Amygdala (tissue), 56 donors: Measurements from ENCODE around the gene DHRS11.
A peak's percentile ranks its signal among the peaks of the same experiment; 100 is the strongest.

Experiments used
- DNase-seq, 56 donors: peaks; one replicate each; lab custom pipeline; 2025; lab: John Stamatoyannopoulos, UW

The DHRS11 gene

DNA sequence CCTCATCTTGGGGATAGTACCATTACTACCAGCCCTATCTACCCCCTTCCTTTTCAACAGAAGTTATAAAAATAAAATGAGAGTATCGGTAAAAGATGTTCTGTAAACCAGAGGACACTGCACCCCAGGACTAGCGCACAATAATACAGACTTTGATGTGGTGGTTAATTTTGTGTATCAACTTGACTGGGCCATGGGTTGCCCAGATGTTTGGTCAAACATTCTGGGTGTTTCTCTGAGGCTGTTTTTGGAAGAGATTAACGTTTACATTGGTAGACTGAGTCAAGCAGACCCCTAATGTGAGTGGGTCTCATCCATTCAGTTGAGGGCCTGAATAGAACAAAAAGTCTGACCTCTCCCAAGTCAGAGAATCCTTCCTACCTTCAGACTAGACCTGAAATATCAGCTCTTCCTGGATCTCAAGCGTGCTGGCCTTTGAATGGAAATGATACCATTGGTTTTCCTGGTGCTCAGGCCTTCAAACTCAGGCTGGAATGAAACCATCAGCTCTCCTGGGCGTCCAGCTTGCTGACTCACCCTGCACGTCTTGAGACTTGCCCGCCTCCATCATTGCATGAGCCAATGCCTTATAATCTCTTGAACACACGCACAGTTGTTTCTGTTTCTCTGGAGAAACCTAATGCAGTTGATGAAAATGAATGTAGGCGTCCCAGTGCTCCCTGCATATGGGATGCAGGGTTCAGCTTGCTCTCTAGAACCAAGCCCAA lies 19.8 kb downstream of the DHRS11 start:
- no peak for DNase-seq

- no peak for DNase-seq
Measured at GRCh38 chr17:36612323-36612722, 20.6 kb downstream of the DHRS11 start.

- DNase-seq: no peak
Measured at GRCh38 chr17:36613155-36613554, 21.5 kb downstream of the DHRS11 start.

- DNase-seq: no peak
Measured at GRCh38 chr17:36614081-36614480, 22.4 kb downstream of the DHRS11 start.

- no peak for DNase-seq
Measured at GRCh38 chr17:36614933-36615332, 23.3 kb downstream of the DHRS11 start.

DNA sequence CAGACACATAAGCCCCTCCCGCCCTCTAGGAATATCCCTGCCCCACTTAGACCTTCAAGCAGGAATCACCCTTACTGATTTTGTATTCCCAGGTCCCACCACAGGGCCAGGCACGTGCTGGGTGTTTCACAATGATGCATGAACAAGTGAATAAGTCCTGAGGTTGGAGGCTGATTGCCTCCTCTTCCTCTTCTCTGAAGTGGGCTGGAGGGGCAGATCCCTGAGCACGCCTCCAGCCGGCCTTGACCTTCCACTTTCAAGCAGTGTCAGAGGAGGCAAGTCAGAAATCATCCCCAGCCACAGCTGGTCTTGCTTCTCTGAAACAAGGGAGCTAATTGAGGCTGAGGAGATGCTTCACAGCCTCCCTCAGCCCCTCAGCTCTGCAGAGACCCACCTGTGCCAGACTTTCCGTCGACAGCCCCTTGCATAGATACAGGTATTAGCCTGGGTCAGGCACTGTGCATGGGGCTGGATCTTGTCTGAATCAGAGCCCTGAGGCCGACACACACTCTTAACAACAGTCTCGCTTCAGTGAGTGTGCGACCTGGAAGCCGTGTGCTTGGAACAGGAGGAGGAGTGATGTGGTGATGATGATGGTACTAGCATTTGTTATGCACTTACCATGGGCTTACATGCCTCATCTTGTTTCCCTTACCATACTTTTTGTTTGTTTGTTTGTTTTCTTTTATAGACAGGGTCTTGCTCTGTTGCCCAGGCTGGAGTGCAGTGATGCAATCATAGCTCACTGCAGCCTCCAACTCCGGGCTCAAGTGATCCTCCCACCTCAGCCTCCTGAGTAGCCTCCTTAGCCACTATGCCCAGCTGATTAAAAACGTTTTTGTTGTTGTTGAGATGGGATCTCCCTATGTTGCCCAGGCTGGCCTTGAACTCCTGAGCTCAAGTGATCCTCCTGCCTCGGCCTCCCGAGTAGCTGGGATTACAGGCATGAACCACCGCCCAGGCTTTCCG lies 24.7 kb downstream of the DHRS11 start:
- DNase-seq: no peak

DNA sequence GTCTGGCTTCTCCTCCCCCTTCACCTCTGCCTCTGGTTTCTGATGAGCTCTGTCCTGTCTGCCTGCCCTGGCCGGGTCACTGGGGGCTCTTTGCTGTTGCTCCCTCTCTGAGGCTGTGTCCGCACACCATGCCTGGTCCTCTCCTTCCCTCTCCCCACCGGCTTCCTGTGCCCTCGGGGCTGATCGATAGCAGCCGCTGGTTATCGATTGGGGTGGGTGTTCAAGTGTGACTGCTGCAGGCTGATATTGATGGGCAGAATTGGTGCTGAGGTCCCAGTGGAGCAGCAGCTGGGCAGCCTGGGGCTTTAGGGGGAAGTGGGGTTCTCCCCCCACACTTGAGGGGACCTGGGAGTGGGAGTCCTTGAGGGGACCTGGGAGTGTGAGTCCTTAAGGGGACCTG lies 26.1 kb downstream of the DHRS11 start:
- DNase-seq: no peak

GRCh38 chr17:36623281-36623680 lies 31.6 kb downstream of the DHRS11 start:
- DNase-seq: no peak

DNA sequence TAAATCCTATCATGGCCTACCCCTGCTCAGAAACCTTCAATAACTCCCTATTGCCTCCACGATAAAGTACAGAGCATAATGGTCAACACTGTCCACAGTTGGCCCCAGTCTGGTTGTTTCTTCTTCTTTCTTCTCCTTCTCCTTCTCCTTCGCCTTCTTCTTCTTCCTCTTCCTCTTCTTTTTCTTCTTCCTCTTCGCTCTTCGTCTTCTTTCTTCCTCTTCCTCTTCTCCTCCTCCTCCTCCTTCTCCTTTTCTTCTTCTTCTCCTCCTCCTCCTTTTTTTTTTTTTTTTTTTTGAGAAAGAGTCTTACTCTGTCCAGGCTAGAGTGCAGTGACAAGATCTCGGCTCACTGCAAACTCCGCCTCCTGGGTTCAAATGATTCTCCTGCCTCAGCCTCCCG lies 33.5 kb downstream of the DHRS11 start:
- no peak for DNase-seq

DNA sequence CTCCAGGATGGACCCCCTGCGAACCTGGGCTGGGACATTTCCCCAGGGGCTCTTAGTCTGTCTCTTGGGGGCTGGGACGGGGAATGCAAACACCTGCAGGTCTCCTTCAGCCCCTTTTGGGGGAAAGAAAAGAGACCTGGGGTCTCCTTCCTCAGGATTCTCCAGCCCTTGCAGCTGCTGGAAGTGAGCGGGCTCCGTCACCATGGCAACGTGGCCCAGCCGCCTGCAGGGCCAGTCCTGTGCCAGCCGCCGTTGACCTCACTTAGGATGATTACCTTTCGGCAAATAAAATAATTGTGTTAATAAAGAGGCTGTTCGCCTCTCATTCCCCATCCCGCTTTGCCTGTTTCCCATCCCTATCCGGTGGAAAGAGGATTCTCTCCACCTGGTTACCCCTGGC lies 35.4 kb downstream of the DHRS11 start:
- DNase-seq: no peak

GRCh38 chr17:36628576-36628975 lies 36.9 kb downstream of the DHRS11 start:
- DNase-seq: no peak

DNA sequence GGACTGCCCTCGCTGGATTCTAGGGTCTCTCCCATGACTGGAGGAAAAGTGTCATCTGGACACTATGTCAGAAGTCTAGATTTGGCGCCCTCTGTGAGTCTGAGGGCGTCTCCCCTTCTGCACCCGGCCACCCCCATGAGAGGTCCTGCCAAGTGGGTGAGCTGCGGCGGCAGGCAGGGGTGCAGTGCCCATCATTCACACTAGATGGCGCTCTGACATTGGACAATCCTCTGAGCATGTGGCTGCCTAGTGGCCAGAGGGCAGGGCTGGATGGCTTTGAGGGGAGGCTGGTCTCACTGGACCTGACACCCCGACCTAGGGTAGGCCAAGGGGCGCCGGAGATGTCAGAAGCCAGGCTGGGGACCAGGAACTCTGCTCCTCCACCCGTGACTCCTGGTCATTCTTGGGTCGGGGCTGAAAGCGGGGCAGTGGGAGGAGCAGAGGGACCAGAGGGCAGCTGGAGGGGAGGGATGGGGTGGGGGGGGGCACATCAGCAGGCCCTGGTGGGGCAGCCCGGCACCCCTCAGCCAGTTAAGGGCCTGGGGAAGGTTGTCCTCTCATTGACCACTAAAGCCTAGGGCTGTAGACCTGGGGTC lies 37.7 kb downstream of the DHRS11 start:
- DNase-seq: peak in 54 of 56 donors; percentile 12 to 84 (median 54)

DNA sequence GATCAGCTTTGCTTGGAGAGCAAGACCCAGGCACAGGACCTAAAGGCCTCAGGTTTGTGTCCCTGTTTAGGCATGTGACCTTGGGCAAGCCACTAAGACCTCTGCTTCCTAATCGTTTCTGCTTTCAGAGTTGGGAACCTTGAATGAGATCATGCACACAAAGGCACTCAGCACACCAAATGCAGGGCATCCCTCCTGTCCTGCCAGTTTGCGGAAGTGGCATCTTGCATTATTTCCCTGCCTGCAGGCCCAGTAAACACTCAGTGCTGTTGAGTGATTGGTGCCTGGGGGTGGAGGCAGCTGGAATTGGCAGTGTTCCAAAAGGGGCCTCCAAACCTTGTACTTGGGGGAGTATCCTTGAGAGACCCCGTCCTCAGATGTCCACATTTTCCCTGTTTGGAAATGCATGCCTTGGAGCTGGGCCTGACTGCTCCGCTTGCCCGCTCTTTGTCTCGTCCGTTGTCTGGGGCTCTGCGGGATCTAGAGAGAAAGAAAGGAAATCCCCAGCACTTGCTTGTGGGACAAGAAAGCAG lies 38.4 kb downstream of the DHRS11 start:
- no peak for DNase-seq

GRCh38 chr17:36631022-36631421 lies 39.3 kb downstream of the DHRS11 start:
- no peak for DNase-seq

DNA sequence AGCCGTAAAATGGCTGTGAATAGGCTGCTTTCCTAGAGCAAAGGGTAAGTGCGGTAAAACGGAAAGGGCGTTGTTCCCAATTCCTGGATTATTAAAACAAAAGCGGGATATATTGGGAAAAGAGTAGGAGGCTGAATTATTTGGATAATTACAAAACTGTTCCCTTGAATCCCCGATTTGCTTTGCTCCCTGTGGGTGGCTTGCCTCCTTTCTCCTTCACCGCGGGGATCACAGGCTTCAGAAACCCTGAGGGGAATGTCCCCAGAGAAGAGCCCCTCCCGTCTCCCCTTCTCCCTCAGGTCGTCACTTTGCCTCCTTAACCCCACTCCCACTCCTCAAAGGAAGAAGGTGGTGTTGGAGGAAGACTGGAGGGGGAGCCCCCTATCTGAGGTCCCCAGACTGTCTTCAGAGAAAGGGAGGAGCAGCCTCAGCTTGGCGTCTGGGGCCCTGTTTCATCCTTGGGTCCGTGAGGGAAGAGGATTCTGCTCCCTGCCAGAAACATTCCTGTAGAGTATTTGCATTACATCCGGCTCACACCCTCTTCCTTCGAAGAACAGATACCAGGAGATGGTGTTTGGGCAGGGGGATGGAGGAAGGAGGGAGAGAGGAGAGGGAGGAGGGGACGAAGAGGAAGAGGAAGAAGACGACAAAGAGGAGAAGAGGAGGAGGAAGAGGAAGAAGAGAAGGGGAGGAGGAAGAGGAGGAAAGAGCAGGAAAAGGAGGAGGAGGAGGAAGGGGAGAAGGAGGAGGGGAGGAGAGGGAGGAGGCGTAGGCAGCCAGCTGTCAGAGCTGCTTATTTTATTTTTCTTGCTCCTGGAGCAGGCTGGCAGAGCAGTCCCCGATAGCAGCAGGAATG lies 41.5 kb downstream of the DHRS11 start:
- DNase-seq: peak in 2 of 56 donors; percentile 5 to 43

DNA sequence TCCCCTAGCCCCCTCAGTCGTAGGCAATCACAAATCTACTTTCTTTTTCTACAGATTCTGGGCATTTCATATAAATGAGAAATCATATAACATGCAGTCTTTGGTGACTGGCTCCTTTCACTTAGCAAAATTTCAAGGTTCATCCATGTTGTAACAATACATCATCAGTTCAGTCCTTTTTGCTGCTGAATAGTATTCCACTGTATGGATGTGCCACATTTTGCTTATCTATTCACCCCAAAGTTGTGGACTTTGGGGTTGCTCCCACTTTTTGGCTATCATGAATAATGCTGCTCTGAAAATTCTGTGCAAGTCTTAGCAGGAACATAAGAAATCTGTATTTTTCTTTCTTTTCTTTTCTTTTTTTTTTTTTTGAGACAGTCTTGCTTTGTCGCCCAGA lies 48.7 kb downstream of the DHRS11 start:
- no peak for DNase-seq

- no peak for DNase-seq
Measured at GRCh38 chr17:36640836-36641235, 49.2 kb downstream of the DHRS11 start.

GRCh38 chr17:36641331-36641876 lies 49.7 kb downstream of the DHRS11 start:
- no peak for DNase-seq
